ENCODE data around the gene TECTA.

TECTA gene

GRCh38 chr11:121138259-121138658 lies 37.2 kb downstream of the TECTA start:
- Histone ChIP-seq H3K27me3 (ENCODE audit: insufficient read depth, low read length, poor library complexity) (no peaks in the 10 kb centered on the region), H3K79me2 (ENCODE audit: insufficient read depth, low read length) (no peaks in the 10 kb centered on the region), H3K27ac (ENCODE audit: low read length) (no peak overlapping the region), H3K36me3 (ENCODE audit: insufficient read depth, low read length) (no peaks in the 10 kb centered on the region), H2AFZ (ENCODE audit: low read depth, low read length) (no peak overlapping the region), H4K20me1 (ENCODE audit: insufficient read depth, low read length) (no peaks in the 10 kb centered on the region), H3K4me3 (ENCODE audit: low read depth in 1 of 2, low read length in 2 of 2) (no peak overlapping the region), H3K4me2 (ENCODE audit: insufficient read depth, low read length) (no peak overlapping the region), H3K9me3 (ENCODE audit: insufficient read depth, low read length, severe bottlenecking) (no peaks in the 10 kb centered on the region), H3K4me1 (ENCODE audit: insufficient read depth, low read length) (no peaks in the 10 kb centered on the region), H3K9ac (ENCODE audit: low read depth, low read length) (no peak overlapping the region)
- TF ChIP-seq, protein P1, sequence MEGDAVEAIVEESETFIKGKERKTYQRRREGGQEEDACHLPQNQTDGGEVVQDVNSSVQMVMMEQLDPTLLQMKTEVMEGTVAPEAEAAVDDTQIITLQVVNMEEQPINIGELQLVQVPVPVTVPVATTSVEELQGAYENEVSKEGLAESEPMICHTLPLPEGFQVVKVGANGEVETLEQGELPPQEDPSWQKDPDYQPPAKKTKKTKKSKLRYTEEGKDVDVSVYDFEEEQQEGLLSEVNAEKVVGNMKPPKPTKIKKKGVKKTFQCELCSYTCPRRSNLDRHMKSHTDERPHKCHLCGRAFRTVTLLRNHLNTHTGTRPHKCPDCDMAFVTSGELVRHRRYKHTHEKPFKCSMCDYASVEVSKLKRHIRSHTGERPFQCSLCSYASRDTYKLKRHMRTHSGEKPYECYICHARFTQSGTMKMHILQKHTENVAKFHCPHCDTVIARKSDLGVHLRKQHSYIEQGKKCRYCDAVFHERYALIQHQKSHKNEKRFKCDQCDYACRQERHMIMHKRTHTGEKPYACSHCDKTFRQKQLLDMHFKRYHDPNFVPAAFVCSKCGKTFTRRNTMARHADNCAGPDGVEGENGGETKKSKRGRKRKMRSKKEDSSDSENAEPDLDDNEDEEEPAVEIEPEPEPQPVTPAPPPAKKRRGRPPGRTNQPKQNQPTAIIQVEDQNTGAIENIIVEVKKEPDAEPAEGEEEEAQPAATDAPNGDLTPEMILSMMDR (IDR thresholded peaks at IDR 0.05; ENCODE audit: borderline replicate concordance, extremely low read depth, low read length, poor library complexity, severe bottlenecking) = no peak
- no peak for TF ChIP-seq EZH2 (IDR thresholded peaks at IDR 0.05; ENCODE audit: borderline replicate concordance, low read depth, low read length, severe bottlenecking)
- ATAC-seq (ENCODE audit: insufficient read depth, low read depth) (no peak), DNase-seq (no peak)

DNA sequence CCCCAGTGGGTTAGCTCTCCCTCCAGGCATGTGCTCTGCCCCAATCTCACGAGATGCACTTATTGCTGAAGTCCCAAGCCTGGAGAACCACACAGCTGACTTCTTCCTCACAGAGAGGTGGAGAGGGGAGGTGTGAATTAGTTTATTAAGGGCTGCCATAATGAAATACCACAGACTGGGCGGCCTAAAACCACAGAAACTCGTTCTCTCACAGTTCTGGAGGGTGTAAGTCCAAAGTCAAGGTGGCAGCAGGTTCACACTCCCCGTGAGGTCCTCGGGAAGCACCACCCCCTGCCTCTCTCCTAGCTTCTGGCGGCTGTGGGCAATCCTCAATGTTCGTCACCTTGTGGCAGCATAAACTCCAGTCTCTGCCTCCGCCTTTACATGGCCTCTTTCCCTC lies 39.3 kb downstream of the TECTA start:
- no peaks in the 10 kb centered on the region for H4K20me1 ChIP-seq (ENCODE audit: insufficient read depth, low read length)
- no peaks in the 10 kb centered on the region for H3K9me3 ChIP-seq (ENCODE audit: insufficient read depth, low read length, severe bottlenecking)
- H3K27me3 ChIP-seq (ENCODE audit: insufficient read depth, low read length, poor library complexity) = no peaks in the 10 kb centered on the region
- no peak overlapping the region for H3K4me3 ChIP-seq (ENCODE audit: low read depth in 1 of 2, low read length in 2 of 2)
- ATAC-seq (ENCODE audit: insufficient read depth, low read depth) (no peak), DNase-seq (no peak)
- no peaks in the 10 kb centered on the region for H3K36me3 ChIP-seq (ENCODE audit: insufficient read depth, low read length)
- no peak overlapping the region for H3K27ac ChIP-seq (ENCODE audit: low read length)
- TF ChIP-seq, protein P1 (IDR thresholded peaks at IDR 0.05; ENCODE audit: borderline replicate concordance, extremely low read depth, low read length, poor library complexity, severe bottlenecking) = no peak
- no peak for TF ChIP-seq EZH2 (IDR thresholded peaks at IDR 0.05; ENCODE audit: borderline replicate concordance, low read depth, low read length, severe bottlenecking)
- no peaks in the 10 kb centered on the region for H3K4me1 ChIP-seq (ENCODE audit: insufficient read depth, low read length)
- H3K9ac ChIP-seq (ENCODE audit: low read depth, low read length) = no peak overlapping the region
- H3K4me2 ChIP-seq (ENCODE audit: insufficient read depth, low read length) = no peak overlapping the region
- H2AFZ ChIP-seq (ENCODE audit: low read depth, low read length) = no peak overlapping the region
- no peaks in the 10 kb centered on the region for H3K79me2 ChIP-seq (ENCODE audit: insufficient read depth, low read length)

- no peaks in the 10 kb centered on the region for H3K9me3 ChIP-seq (ENCODE audit: insufficient read depth, low read length, severe bottlenecking)
- no peak overlapping the region for H3K4me3 ChIP-seq (ENCODE audit: low read depth in 1 of 2, low read length in 2 of 2)
- no peaks in the 10 kb centered on the region for H4K20me1 ChIP-seq (ENCODE audit: insufficient read depth, low read length)
- H3K27me3 ChIP-seq (ENCODE audit: insufficient read depth, low read length, poor library complexity) = no peaks in the 10 kb centered on the region
- H3K9ac ChIP-seq (ENCODE audit: low read depth, low read length) = no peak overlapping the region
- ATAC-seq (ENCODE audit: insufficient read depth, low read depth) (no peak), DNase-seq (no peak)
- TF ChIP-seq EZH2 (IDR thresholded peaks at IDR 0.05; ENCODE audit: borderline replicate concordance, low read depth, low read length, severe bottlenecking) = no peak
- TF ChIP-seq, protein P1 (IDR thresholded peaks at IDR 0.05; ENCODE audit: borderline replicate concordance, extremely low read depth, low read length, poor library complexity, severe bottlenecking) = no peak
- no peaks in the 10 kb centered on the region for H3K4me1 ChIP-seq (ENCODE audit: insufficient read depth, low read length)
- no peak overlapping the region for H3K27ac ChIP-seq (ENCODE audit: low read length)
- H2AFZ ChIP-seq (ENCODE audit: low read depth, low read length) = no peak overlapping the region
- H3K36me3 ChIP-seq (ENCODE audit: insufficient read depth, low read length) = no peaks in the 10 kb centered on the region
- no peaks in the 10 kb centered on the region for H3K79me2 ChIP-seq (ENCODE audit: insufficient read depth, low read length)
- no peak overlapping the region for H3K4me2 ChIP-seq (ENCODE audit: insufficient read depth, low read length)
Observed at GRCh38 chr11:121141066-121141465, 40.0 kb downstream of the TECTA start.

DNA sequence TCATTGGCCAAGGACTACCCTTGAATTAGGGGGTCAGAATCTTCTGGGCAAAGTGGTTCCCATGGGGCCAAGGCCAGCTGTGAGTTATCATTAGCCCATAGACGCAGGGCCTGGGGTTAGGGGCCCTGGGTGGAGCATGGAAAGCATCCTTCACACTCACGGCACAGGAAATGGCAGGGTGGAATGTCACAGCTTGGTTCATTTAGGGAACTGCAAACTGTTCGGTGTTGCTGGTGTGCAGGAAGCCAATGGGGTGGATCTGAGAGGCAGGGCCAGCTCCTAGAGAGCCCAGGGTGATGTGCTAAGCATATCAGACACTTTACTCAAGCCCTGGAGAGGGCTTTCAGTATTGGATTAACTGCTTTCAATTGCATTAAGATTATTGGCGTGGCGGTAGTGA lies 42.9 kb downstream of the TECTA start:
- ATAC-seq (ENCODE audit: insufficient read depth, low read depth) (no peak), DNase-seq (no peak)
- Histone ChIP-seq H3K4me2 (ENCODE audit: insufficient read depth, low read length) (no peak overlapping the region), H3K27ac (ENCODE audit: low read length) (no peak overlapping the region), H4K20me1 (ENCODE audit: insufficient read depth, low read length) (no peaks in the 10 kb centered on the region), H2AFZ (ENCODE audit: low read depth, low read length) (no peak overlapping the region), H3K4me3 (ENCODE audit: low read depth in 1 of 2, low read length in 2 of 2) (no peak overlapping the region), H3K9ac (ENCODE audit: low read depth, low read length) (no peak overlapping the region), H3K4me1 (ENCODE audit: insufficient read depth, low read length) (no peaks in the 10 kb centered on the region), H3K79me2 (ENCODE audit: insufficient read depth, low read length) (no peaks in the 10 kb centered on the region), H3K27me3 (ENCODE audit: insufficient read depth, low read length, poor library complexity) (no peaks in the 10 kb centered on the region), H3K9me3 (ENCODE audit: insufficient read depth, low read length, severe bottlenecking) (no peaks in the 10 kb centered on the region), H3K36me3 (ENCODE audit: insufficient read depth, low read length) (no peaks in the 10 kb centered on the region)
- TF ChIP-seq, protein P1 (IDR thresholded peaks at IDR 0.05; ENCODE audit: borderline replicate concordance, extremely low read depth, low read length, poor library complexity, severe bottlenecking) = no peak
- TF ChIP-seq EZH2 (IDR thresholded peaks at IDR 0.05; ENCODE audit: borderline replicate concordance, low read depth, low read length, severe bottlenecking) = no peak
